GM23338 (cell line): ENCODE results near the gene SLC2A9. TPM values are rescaled to one million over a fixed set of nuclear protein-coding genes. Genes with fewer than 3 reads are reported as not detected.

Source experiments
- ATAC-seq: fragments of 200-7000 bp; cut with Tn5 transposase; 3 replicates; pipeline ENCODE4 v1.9.1; 2020
- DNase-seq: peaks from one replicate; pipeline ENCODE4 v3.0.0-alpha.2; 2015; ENCODE audit warnings: low spot score
- H2AFZ ChIP-seq: fragments of 200-600 bp; sonication (generic); 2 replicates; pipeline ENCODE4 v1.8.0; 2016; ENCODE audit warnings: antibody characterized with exemption, mild to moderate bottlenecking, moderate library complexity
- H3F3A ChIP-seq: fragments of 200-600 bp; sonication (generic); replicated peaks from 2 replicates; pipeline ENCODE4 v1.8.0; 2017; ENCODE audit warnings: antibody characterized with exemption, mixed run types, low read depth
- H3K27ac ChIP-seq: fragments of 200-600 bp; sonication (generic); 2 replicates; pipeline ENCODE4 v1.6.1; 2016; ENCODE audit warnings: low read depth
- H3K27me3 ChIP-seq: fragments of 200-600 bp; sonication (generic); 2 replicates; pipeline ENCODE4 v1.8.0; 2016; ENCODE audit warnings: mild to moderate bottlenecking, mixed run types, moderate library complexity; ENCODE audit not compliant: insufficient read depth
- H3K36me3 ChIP-seq: fragments of 200-600 bp; sonication (generic); 2 replicates; pipeline ENCODE4 v1.8.0; 2016; ENCODE audit warnings: mild to moderate bottlenecking; ENCODE audit not compliant: insufficient read depth
- H3K4me1 ChIP-seq: fragments of 200-600 bp; sonication (generic); 2 replicates; pipeline ENCODE4 v1.8.0; 2016; ENCODE audit warnings: mild to moderate bottlenecking, moderate library complexity; ENCODE audit not compliant: insufficient read depth
- H3K4me2 ChIP-seq: fragments of 200-600 bp; sonication (generic); 2 replicates; pipeline ENCODE4 v1.7.1; 2017; ENCODE audit warnings: mixed run types
- H3K4me3 ChIP-seq: fragments of 200-600 bp; sonication (generic); 2 replicates; pipeline ENCODE4 v1.6.1; 2016; ENCODE audit warnings: mixed run types
- H3K79me2 ChIP-seq: fragments of 200-600 bp; sonication (generic); replicated peaks from 2 replicates; pipeline ENCODE4 v1.8.0; 2017; ENCODE audit warnings: mild to moderate bottlenecking; ENCODE audit not compliant: insufficient read depth
- H3K9me2 ChIP-seq: fragments of 200-600 bp; sonication (generic); 2 replicates; pipeline ENCODE4 v1.8.0; 2017; ENCODE audit not compliant: insufficient read depth
- H4K20me1 ChIP-seq: fragments of 200-600 bp; sonication (generic); replicated peaks from 2 replicates; pipeline ENCODE4 v1.8.0; 2017; ENCODE audit warnings: mild to moderate bottlenecking; ENCODE audit not compliant: insufficient read depth
- H3K27ac Mint-ChIP-seq: 2 replicates; pipeline ENCODE4 v1.8.0; 2020; ENCODE audit warnings: inconsistent platforms, mild to moderate bottlenecking, moderate library complexity, mixed read lengths
- H3K27me3 Mint-ChIP-seq: 3 replicates; pipeline ENCODE4 v1.8.0; 2022; ENCODE audit warnings: low read depth, mild to moderate bottlenecking, moderate library complexity, mixed read lengths, inconsistent platforms; ENCODE audit not compliant: insufficient read depth, poor library complexity
- H3K36me3 Mint-ChIP-seq: 3 replicates; pipeline ENCODE4 v1.8.0; 2021; ENCODE audit warnings: low read depth, mild to moderate bottlenecking, inconsistent platforms, moderate library complexity, mixed read lengths
- H3K4me1 Mint-ChIP-seq: 3 replicates; pipeline ENCODE4 v1.8.0; 2020; ENCODE audit warnings: mild to moderate bottlenecking, inconsistent platforms, mixed read lengths
- H3K4me3 Mint-ChIP-seq: 3 replicates; pipeline ENCODE4 v1.8.0; 2021; ENCODE audit warnings: moderate library complexity, mild to moderate bottlenecking, inconsistent platforms, mixed read lengths
- H3K9me3 Mint-ChIP-seq: 3 replicates; pipeline ENCODE4 v1.8.0; 2020; ENCODE audit warnings: moderate library complexity, mild to moderate bottlenecking, inconsistent platforms, mixed read lengths
- CREB1 ChIP-seq: fragments of 250-450 bp; sonication (Bioruptor Pico); IDR thresholded peaks from 2 replicates; pipeline ENCODE4 v1.5.0; 2020; ENCODE audit warnings: low read depth, mild to moderate bottlenecking, moderate library complexity
- CTCF ChIP-seq, 2 experiments: fragments of 200-600 bp in 1 of 2; sonication (generic) in 1 of 2; conservative IDR thresholded peaks; 2 replicates each; pipeline versions ENCODE4 v1.5.1 to v1.6.1; 2016 to 2017; ENCODE audit warnings: antibody characterized with exemption in 2 of 2, low read depth in 2 of 2, mild to moderate bottlenecking in 2 of 2, moderate library complexity in 1 of 2
- ETS1 ChIP-seq: IDR thresholded peaks from 2 replicates; pipeline ENCODE4 v1.6.1; 2016; ENCODE audit warnings: antibody characterized with exemption
- EZH2 ChIP-seq: fragments of 200-600 bp; sonication (generic); IDR thresholded peaks from one replicate; pipeline ENCODE4 v1.8.0; 2017; ENCODE audit warnings: antibody characterized with exemption, mild to moderate bottlenecking, low read depth; ENCODE audit not compliant: unreplicated experiment
- EZH2phosphoT487 ChIP-seq: fragments of 200-600 bp; sonication (generic); IDR thresholded peaks from one replicate; pipeline ENCODE4 v1.8.1; 2018; ENCODE audit warnings: antibody characterized with exemption; ENCODE audit not compliant: unreplicated experiment
- JUNB ChIP-seq: IDR thresholded peaks from one replicate; pipeline ENCODE4 v1.6.1; 2016; ENCODE audit warnings: antibody characterized with exemption; ENCODE audit not compliant: unreplicated experiment
- NANOG ChIP-seq: IDR thresholded peaks from 2 replicates; pipeline ENCODE4 v1.6.1; 2016; ENCODE audit warnings: antibody characterized with exemption, borderline replicate concordance
- POLR2AphosphoS5 ChIP-seq: IDR thresholded peaks from 2 replicates; pipeline ENCODE4 v1.6.1; 2016; ENCODE audit warnings: antibody characterized with exemption, low read depth
- REST ChIP-seq: IDR thresholded peaks from one replicate; pipeline ENCODE4 v1.6.1; 2018; ENCODE audit warnings: antibody characterized with exemption; ENCODE audit not compliant: unreplicated experiment
- STAT1 ChIP-seq: IDR thresholded peaks from one replicate; pipeline ENCODE4 v1.6.1; 2016; ENCODE audit warnings: antibody characterized with exemption; ENCODE audit not compliant: unreplicated experiment
- ZNF114 ChIP-seq: fragments of 250-450 bp; sonication (Bioruptor Pico); IDR thresholded peaks from 2 replicates; pipeline ENCODE4 v1.5.0; 2020; ENCODE audit warnings: mild to moderate bottlenecking, moderate library complexity
- ZNF331 ChIP-seq: fragments of 250-450 bp; sonication (Bioruptor Pico); IDR thresholded peaks from 2 replicates; pipeline ENCODE4 v1.5.0; 2020; ENCODE audit warnings: low read depth, mild to moderate bottlenecking, moderate library complexity
- ZNF462 ChIP-seq: fragments of 250-450 bp; sonication (Bioruptor Pico); IDR thresholded peaks from 2 replicates; pipeline ENCODE4 v1.5.0; 2020; ENCODE audit warnings: mild to moderate bottlenecking, moderate library complexity
- polyA plus RNA-seq: library from polyadenylated mRNA; unstranded; fragments of >200 nt; fragmentation: Nextera tagmentation; extraction: Ambion mirVana; gene quantifications from 2 replicates; pipeline ENCODE4 v1.2.1, GENCODE V29; 2016
- total RNA-seq: library from RNA; depleted of rRNA; stranded (reverse); fragments of >200 nt; shearing (Covaris generic); gene quantifications from 2 replicates; pipeline ENCODE4 v1.2.3, GENCODE V29; 2014

The SLC2A9 gene
- total and polyA plus RNA-seq, 2 experiments from 2014 or later = 0.21 to 0.40 TPM

GRCh38 chr4:9826551-9826950, 194.7 kb downstream of the SLC2A9 start:
- H3K4me1 ChIP-seq = no peaks in the 10 kb centered on the region
- DNase-seq = no peak
- ATAC-seq = no peak
- H3K36me3 ChIP-seq = no peaks in the 10 kb centered on the region
- H3F3A ChIP-seq = no peaks in the 10 kb centered on the region
- H3K4me2 ChIP-seq = no peak overlapping the region
- H3K9me2 ChIP-seq = no peaks in the 10 kb centered on the region
- H3K27ac ChIP-seq = no peak overlapping the region
- no peaks in the 10 kb centered on the region for H4K20me1 ChIP-seq
- no peak overlapping the region for H3K4me3 ChIP-seq
- no peak overlapping the region for H3K4me3 Mint-ChIP-seq
- H3K27me3 Mint-ChIP-seq = no peaks in the 10 kb centered on the region
- no peaks in the 10 kb centered on the region for H3K9me3 Mint-ChIP-seq
- H3K27ac Mint-ChIP-seq = no peak overlapping the region
- H3K79me2 ChIP-seq = no peaks in the 10 kb centered on the region
- no peak overlapping the region for H2AFZ ChIP-seq
- TF ChIP-seq EZH2 = no peak
- TF ChIP-seq POLR2AphosphoS5 = no peak
- TF ChIP-seq ETS1 = no peak
- TF ChIP-seq STAT1 = no peak
- no peak for TF ChIP-seq JUNB
- TF ChIP-seq CTCF (conservative IDR thresholded peaks at IDR 0.05; ENCODE audit: low read depth in 2 of 2) = no peak
- TF ChIP-seq REST = no peak
- TF ChIP-seq ZNF114 (CRISPR knock-in tag) = no peak
- no peak for TF ChIP-seq ZNF462
- no peak for TF ChIP-seq EZH2phosphoT487
- TF ChIP-seq ZNF331 (CRISPR knock-in tag) = no peak
- no peak for TF ChIP-seq NANOG
- TF ChIP-seq CREB1 (CRISPR knock-in tag) = no peak
- H3K36me3 Mint-ChIP-seq = no peaks in the 10 kb centered on the region
- H3K4me1 Mint-ChIP-seq = no peaks in the 10 kb centered on the region
- H3K27me3 ChIP-seq = no peaks in the 10 kb centered on the region
